ENCODE data around the gene GTPBP2.
"Not testable (repeated sequence)": the region's sequence is repeated elsewhere in the genome, so short reads cannot be mapped to it uniquely, and the experiment has no call there.

The GTPBP2 gene

DNA sequence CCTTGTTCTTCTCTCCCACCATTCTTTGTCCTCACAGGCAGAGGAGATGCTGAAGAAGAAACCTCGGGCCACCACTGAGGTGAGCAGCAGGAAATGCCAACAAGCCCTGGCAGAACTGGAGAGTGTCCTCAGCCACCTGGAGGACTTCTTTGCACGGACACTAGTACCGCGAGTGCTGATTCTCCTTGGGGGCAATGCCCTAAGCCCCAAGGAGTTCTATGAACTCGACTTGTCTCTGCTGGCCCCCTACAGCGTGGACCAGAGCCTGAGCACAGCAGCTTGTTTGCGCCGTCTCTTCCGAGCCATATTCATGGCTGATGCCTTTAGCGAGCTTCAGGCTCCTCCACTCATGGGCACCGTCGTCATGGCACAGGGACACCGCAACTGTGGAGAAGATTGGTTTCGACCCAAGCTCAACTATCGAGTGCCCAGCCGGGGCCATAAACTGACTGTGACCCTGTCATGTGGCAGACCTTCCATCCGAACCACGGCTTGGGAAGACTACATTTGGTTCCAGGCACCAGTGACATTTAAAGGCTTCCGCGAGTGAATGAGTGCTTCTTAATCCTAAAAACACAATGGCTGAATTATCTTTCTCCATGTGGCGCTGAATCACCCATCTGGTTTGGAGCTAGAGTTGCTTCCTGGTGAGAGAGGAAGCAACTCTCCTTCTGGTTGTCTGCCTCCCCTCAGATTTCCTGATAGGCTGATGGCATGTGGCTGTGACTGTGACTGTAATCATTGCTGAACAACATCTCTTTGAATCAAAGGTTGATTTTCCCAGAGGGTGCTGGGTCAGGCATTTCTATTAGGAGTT, 11.1 kb upstream of the GTPBP2 start:
- TF ChIP-seq, protein P1, sequence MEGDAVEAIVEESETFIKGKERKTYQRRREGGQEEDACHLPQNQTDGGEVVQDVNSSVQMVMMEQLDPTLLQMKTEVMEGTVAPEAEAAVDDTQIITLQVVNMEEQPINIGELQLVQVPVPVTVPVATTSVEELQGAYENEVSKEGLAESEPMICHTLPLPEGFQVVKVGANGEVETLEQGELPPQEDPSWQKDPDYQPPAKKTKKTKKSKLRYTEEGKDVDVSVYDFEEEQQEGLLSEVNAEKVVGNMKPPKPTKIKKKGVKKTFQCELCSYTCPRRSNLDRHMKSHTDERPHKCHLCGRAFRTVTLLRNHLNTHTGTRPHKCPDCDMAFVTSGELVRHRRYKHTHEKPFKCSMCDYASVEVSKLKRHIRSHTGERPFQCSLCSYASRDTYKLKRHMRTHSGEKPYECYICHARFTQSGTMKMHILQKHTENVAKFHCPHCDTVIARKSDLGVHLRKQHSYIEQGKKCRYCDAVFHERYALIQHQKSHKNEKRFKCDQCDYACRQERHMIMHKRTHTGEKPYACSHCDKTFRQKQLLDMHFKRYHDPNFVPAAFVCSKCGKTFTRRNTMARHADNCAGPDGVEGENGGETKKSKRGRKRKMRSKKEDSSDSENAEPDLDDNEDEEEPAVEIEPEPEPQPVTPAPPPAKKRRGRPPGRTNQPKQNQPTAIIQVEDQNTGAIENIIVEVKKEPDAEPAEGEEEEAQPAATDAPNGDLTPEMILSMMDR (conservative IDR thresholded peaks at IDR 0.05; ENCODE audit: control insufficient read depth, insufficient read depth, low read depth, low read length) = no peak
- no peak for DNase-seq (ENCODE audit: low read depth)
- no peak overlapping the region for H3K4me3 ChIP-seq (ENCODE audit: control insufficient read depth, low read depth, low read length)

DNA sequence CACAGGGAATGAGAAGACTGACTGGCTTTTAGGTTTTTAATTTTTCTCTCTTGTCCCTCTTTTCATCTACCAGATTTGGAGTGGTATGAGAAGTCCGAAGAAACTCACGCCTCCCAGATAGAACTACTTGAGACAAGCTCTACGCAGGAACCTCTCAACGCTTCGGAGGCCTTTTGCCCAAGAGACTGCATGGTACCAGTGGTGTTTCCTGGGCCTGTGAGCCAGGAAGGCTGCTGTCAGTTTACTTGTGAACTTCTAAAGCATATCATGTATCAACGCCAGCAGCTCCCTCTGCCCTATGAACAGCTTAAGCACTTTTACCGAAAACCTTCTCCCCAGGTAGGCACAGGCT, 7.2 kb upstream of the GTPBP2 start:
- H3K4me3 ChIP-seq (ENCODE audit: control insufficient read depth, low read depth, low read length) = peak overlapping the region; percentile 96
- TF ChIP-seq, protein P1 (conservative IDR thresholded peaks at IDR 0.05; ENCODE audit: control insufficient read depth, insufficient read depth, low read depth, low read length) = no peak
- DNase-seq (ENCODE audit: low read depth) = peak; percentile 12

DNA sequence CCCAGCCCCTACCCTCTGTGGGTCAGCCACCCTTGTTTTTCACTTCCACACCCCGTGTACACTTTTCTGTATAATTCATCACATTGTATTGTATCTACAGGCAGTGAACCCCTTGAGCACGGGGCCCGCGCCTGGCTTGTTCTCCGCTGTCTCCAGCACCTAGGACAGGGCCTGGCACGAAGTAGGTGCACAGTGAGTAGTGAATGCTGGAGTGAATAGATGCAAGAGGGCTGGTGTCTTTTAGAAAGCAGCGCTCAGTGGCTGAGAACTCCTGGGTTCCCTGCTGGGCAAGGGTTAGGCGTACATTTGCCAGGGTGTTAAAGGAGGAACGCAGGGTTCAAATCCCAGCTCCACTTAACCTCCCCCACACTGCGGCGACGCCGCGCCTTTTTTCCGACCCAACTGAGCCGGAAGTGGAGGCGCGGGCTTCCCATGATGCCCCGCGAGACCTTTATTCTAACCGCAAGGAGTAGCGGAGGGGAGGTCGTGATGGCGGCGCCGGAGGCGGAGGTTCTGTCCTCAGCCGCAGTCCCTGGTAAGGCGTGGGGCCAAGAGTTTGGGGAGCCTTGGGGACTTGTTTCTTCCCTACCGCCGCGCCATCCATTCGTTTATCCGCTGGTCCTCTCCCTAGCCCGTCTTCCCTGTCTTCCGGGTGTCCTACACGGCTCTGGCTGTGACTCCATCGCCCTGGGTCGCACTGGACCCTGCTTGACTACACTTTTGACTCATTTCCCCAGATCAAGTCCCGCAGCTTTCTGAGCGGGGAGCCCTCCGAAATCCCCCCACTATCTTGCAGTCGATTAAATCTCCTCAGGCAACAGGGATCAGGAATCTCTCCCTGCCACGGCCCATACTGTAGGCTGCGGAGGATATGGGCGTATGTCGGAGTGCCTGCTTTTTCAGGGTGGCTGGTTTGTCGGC, 6.6 kb upstream of the GTPBP2 start, which contains the start of gene MAD2L1BP:
MAD2L1BP (plus strand) TSS at position 454 of the 921 bp plus-strand sequence; CDS start at position 490, 36 bp downstream.
- TF ChIP-seq, protein P1 (conservative IDR thresholded peaks at IDR 0.05; ENCODE audit: control insufficient read depth, insufficient read depth, low read depth, low read length) = no peak
- peak; percentile 55 for DNase-seq (ENCODE audit: low read depth)
- peak within 1 kb of the TSS; percentile 96 for H3K4me3 ChIP-seq (ENCODE audit: control insufficient read depth, low read depth, low read length)

DNA sequence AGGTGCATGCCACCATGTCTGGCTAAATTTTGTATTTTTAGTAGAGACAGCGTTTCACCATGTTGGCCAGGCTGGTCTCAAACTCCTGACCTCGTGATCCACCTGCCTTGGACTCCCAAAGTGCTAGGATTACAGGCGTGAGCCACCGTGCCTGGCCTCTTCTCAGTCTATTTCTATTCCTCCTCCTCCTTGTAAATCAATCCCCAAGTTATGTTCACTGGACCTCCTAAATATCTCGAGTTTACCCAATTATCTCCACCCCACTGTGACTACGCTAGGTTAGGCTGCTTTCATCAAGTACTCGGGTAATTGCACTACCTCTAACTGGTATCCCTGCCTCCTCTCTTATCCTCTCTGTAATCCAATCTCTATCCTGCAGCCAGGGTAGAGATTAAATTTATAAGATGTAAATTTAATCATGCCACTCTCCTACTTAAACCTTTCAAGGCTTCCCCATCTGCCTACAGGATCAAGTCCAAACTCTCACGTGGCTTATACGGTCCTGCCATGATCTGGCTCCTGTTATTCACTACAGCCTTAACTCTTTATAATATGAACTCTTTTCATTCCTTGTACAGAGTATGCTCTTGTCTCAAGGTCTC, 5.7 kb upstream of the GTPBP2 start:
- TF ChIP-seq, protein P1 (conservative IDR thresholded peaks at IDR 0.05; ENCODE audit: control insufficient read depth, insufficient read depth, low read depth, low read length) = no peak
- no peak for DNase-seq (ENCODE audit: low read depth)
- H3K4me3 ChIP-seq (ENCODE audit: control insufficient read depth, low read depth, low read length) = no peak overlapping the region

DNA sequence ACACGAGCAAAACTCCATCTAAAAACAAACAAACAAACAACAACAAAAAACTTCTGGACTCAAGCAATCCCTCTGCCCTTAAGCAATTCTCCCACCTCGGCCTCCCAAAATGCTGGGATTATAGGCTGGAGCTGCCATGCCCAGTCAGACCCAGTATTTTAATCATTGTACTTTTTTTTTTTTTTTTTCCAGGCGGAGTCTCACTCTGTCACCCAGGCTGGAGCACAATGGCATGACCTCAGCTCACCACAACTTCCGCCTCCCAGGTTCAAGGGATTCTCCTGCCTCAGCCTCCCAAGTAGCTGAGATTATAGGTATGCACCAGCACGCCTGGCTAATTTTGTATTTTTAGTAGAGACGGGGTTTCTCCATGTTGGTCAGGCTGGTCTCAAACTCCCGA, 3.9 kb upstream of the GTPBP2 start:
- not testable (repeated sequence) for DNase-seq (ENCODE audit: low read depth); H3K4me3 ChIP-seq (ENCODE audit: control insufficient read depth, low read depth, low read length)

DNA sequence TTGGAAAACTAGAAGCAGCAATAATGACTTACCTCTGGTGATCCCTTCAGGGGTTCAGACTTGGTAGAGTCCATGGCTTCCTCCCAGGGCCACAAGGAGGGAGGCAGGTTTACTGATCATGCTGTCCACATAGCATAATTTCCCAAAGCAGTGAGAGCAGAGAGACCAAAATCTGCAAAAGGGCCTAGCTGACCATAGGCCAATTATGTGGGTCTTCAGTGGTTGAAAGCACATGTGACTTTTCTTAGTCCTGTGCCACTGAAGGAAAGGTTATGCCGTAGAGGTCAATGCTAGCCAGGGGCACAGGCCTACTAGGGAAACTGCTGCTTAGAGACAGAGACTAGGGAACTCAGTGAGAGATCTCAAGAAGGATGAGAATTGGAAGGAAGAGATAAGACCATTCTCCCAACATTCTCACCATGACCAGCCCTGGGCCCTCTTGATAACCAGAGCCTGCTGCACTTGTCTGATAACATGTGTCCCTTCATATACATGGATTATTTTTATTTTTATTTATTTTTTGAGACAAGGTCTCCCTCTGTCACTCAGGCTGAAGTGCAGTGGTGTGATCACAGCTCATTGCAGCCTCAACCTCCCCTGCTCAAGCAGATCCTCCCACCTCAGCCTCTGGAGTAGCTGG, 2.0 kb upstream of the GTPBP2 start:
- H3K4me3 ChIP-seq (ENCODE audit: control insufficient read depth, low read depth, low read length) = no peak overlapping the region
- TF ChIP-seq, protein P1 (conservative IDR thresholded peaks at IDR 0.05; ENCODE audit: control insufficient read depth, insufficient read depth, low read depth, low read length) = no peak
- no peak for DNase-seq (ENCODE audit: low read depth)

All from fibroblast of mammary gland (primary cell).